HG03159 (cell line): ENCODE measurements around the gene FILIP1L.

Experiments used
- ATAC-seq: cut with Tn5 transposase; IDR thresholded peaks from one replicate; pipeline ENCODE4 v1.9.1; 2021; ENCODE audit warnings: mild to moderate bottlenecking, moderate library complexity; ENCODE audit not compliant: unreplicated experiment

FILIP1L gene

GRCh38 chr3:100125161-100125938 lies 11.0 kb upstream of the FILIP1L start:
- ATAC-seq: no peak

- ATAC-seq: no peak
Measured at GRCh38 chr3:100124201-100124761, 10.0 kb upstream of the FILIP1L start.

- no peak for ATAC-seq
Measured at GRCh38 chr3:100123112-100123511, 8.8 kb upstream of the FILIP1L start.

GRCh38 chr3:100122321-100122720 lies 8.0 kb upstream of the FILIP1L start:
- ATAC-seq: no peak

- no peak for ATAC-seq
Measured at GRCh38 chr3:100120693-100121092, 6.4 kb upstream of the FILIP1L start.

GRCh38 chr3:100120012-100120411 lies 5.7 kb upstream of the FILIP1L start:
- no peak for ATAC-seq

GRCh38 chr3:100117093-100117492 lies 2.8 kb upstream of the FILIP1L start:
- ATAC-seq: no peak

GRCh38 chr3:100113723-100114412 lies 433 bp downstream of the FILIP1L start:
- no peak for ATAC-seq

GRCh38 chr3:100111728-100112127 lies 2.6 kb downstream of the FILIP1L start:
- ATAC-seq: no peak

GRCh38 chr3:100110162-100110561 lies 4.1 kb downstream of the FILIP1L start:
- no peak for ATAC-seq

GRCh38 chr3:100108464-100109079 lies 5.7 kb downstream of the FILIP1L start:
- ATAC-seq: no peak

- no peak for ATAC-seq
Measured at GRCh38 chr3:100107221-100107814, 7.0 kb downstream of the FILIP1L start.

- ATAC-seq: no peak
Measured at GRCh38 chr3:100106531-100107141, 7.7 kb downstream of the FILIP1L start.

GRCh38 chr3:100106094-100106493 lies 8.2 kb downstream of the FILIP1L start:
- ATAC-seq: no peak

GRCh38 chr3:100105501-100105900 lies 8.8 kb downstream of the FILIP1L start:
- no peak for ATAC-seq

- ATAC-seq: no peak
Measured at GRCh38 chr3:100104817-100105413, 9.4 kb downstream of the FILIP1L start.

- ATAC-seq: peak; percentile 35
Measured at GRCh38 chr3:100104442-100104798, 9.9 kb downstream of the FILIP1L start.

GRCh38 chr3:100103558-100104441 lies 10.5 kb downstream of the FILIP1L start:
- ATAC-seq: peak; percentile 86

- ATAC-seq: no peak
Measured at GRCh38 chr3:100102757-100103156, 11.5 kb downstream of the FILIP1L start.
